Stimulated activated naive CD4-positive, alpha-beta T cell treated with Interleukin-2 at 50 U/mL for 16 hours (primary cell): Measurements from ENCODE around the gene ZNF839.

Experiments used
- DNase-seq: peaks from one replicate; lab custom pipeline; 2025; lab: John Stamatoyannopoulos, UW

The ZNF839 gene

GRCh38 chr14:102387086-102387485, 67.5 kb downstream of the ZNF839 start:
- no peak for DNase-seq

GRCh38 chr14:102389246-102389645, 69.7 kb downstream of the ZNF839 start:
- DNase-seq = no peak

- DNase-seq = no peak
These were observed 70.7 kb downstream of the ZNF839 start for GRCh38 chr14:102390064-102390855.
